ENCODE measurements around the gene ANXA4.

DNA sequence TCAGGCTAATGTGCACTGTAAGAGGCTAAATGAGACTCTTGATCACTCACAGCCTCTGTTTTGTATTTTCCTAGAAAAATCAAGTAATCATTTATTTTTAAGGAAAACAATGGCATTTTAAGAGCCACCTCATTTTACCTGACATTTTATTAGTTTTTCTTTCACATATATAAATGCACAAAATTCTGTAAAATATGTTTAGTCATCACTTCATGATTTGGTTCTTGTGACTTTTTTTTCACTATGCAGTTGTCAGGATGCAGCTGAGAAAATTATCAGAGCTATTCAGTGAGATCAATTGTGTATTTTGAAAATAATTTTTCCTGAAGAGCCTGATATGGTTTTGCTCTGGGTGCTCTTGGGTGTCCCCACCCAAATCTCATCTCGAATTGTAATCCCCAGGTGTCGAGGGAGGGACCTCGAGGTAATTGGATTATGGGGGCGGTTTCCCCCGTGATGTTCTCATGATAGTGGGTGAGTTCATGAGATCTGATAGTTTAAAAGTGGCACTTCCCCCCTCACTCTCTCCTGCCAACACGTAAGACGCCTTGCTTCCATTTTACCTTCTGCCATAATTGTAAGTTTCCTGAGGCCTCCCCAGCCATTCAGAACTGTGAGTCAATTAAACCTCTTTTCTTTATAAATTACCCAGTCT lies 16.1 kb upstream of the ANXA4 start:
- TF ChIP-seq, protein P1, sequence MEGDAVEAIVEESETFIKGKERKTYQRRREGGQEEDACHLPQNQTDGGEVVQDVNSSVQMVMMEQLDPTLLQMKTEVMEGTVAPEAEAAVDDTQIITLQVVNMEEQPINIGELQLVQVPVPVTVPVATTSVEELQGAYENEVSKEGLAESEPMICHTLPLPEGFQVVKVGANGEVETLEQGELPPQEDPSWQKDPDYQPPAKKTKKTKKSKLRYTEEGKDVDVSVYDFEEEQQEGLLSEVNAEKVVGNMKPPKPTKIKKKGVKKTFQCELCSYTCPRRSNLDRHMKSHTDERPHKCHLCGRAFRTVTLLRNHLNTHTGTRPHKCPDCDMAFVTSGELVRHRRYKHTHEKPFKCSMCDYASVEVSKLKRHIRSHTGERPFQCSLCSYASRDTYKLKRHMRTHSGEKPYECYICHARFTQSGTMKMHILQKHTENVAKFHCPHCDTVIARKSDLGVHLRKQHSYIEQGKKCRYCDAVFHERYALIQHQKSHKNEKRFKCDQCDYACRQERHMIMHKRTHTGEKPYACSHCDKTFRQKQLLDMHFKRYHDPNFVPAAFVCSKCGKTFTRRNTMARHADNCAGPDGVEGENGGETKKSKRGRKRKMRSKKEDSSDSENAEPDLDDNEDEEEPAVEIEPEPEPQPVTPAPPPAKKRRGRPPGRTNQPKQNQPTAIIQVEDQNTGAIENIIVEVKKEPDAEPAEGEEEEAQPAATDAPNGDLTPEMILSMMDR (IDR thresholded peaks at IDR 0.05), result no peak
- TF ChIP-seq HDAC2 (IDR thresholded peaks at IDR 0.05) (no peak), POLR2A (IDR thresholded peaks at IDR 0.05; ENCODE audit: low read length) (no peak), EHMT2 (IDR thresholded peaks at IDR 0.05; ENCODE audit: low read depth) (no peak)
- TF ChIP-seq, protein P2, sequence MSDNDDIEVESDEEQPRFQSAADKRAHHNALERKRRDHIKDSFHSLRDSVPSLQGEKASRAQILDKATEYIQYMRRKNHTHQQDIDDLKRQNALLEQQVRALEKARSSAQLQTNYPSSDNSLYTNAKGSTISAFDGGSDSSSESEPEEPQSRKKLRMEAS (IDR thresholded peaks at IDR 0.05), result no peak
- TF ChIP-seq, protein P3, sequence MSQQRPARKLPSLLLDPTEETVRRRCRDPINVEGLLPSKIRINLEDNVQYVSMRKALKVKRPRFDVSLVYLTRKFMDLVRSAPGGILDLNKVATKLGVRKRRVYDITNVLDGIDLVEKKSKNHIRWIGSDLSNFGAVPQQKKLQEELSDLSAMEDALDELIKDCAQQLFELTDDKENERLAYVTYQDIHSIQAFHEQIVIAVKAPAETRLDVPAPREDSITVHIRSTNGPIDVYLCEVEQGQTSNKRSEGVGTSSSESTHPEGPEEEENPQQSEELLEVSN (IDR thresholded peaks at IDR 0.05; ENCODE audit: borderline replicate concordance, low read depth), result no peak

Measured in A549 (cell line).